Neural progenitor cell (in vitro differentiated cells): ENCODE data around the gene SSBP3. TPM values are rescaled to one million over a fixed set of nuclear protein-coding genes. Genes with fewer than 3 reads are reported as not detected.

Experiments used
- DNase-seq: peaks from one replicate; pipeline ENCODE4 v3.0.0-alpha.2; 2016; ENCODE audit warnings: low spot score
- H2AFZ ChIP-seq: fragments of 200-600 bp; sonication (generic); replicated peaks from 2 replicates; pipeline ENCODE4 v1.6.1; 2016; ENCODE audit warnings: antibody characterized with exemption
- H3F3A ChIP-seq: fragments of 200-600 bp; sonication (generic); 2 replicates; pipeline ENCODE4 v1.6.1; 2016; ENCODE audit warnings: antibody characterized with exemption, low read depth
- H3K27ac ChIP-seq: fragments of 200-600 bp; sonication (generic); 2 replicates; pipeline ENCODE4 v1.5.1; 2016; ENCODE audit warnings: mild to moderate bottlenecking
- H3K27me3 ChIP-seq: fragments of 200-600 bp; sonication (generic); 2 replicates; pipeline ENCODE4 v1.6.1; 2016; ENCODE audit warnings: mild to moderate bottlenecking, moderate library complexity
- H3K36me3 ChIP-seq: fragments of 200-600 bp; sonication (generic); 2 replicates; pipeline ENCODE4 v1.5.1; 2016
- H3K4me1 ChIP-seq: fragments of 200-600 bp; sonication (generic); 2 replicates; pipeline ENCODE4 v1.6.1; 2016; ENCODE audit warnings: mixed run types
- H3K4me2 ChIP-seq: fragments of 200-600 bp; sonication (generic); 2 replicates; pipeline ENCODE4 v1.6.1; 2016
- H3K4me3 ChIP-seq: fragments of 200-600 bp; sonication (generic); 2 replicates; pipeline ENCODE4 v1.5.1; 2016
- H3K79me2 ChIP-seq: fragments of 200-600 bp; sonication (generic); 2 replicates; pipeline ENCODE4 v1.6.1; 2016; ENCODE audit warnings: low read depth
- H3K9ac ChIP-seq: fragments of 200-600 bp; sonication (generic); 2 replicates; pipeline ENCODE4 v1.6.1; 2016
- H3K9me3 ChIP-seq: fragments of 200-600 bp; sonication (generic); 2 replicates; pipeline ENCODE4 v1.5.1; 2016; ENCODE audit warnings: low read depth
- H4K20me1 ChIP-seq: fragments of 200-600 bp; sonication (generic); 2 replicates; pipeline ENCODE4 v1.6.1; 2016; ENCODE audit warnings: low read depth
- H3K27ac Mint-ChIP-seq: 3 replicates; pipeline ENCODE4 v1.8.0; 2021; ENCODE audit warnings: mixed read lengths
- H3K27me3 Mint-ChIP-seq: 2 replicates; pipeline ENCODE4 v1.8.0; 2022; ENCODE audit warnings: low read depth, mild to moderate bottlenecking, inconsistent platforms, moderate library complexity, mixed read lengths; ENCODE audit not compliant: insufficient read depth
- H3K36me3 Mint-ChIP-seq: 3 replicates; pipeline ENCODE4 v1.8.0; 2021; ENCODE audit warnings: mixed read lengths
- H3K4me1 Mint-ChIP-seq: 3 replicates; pipeline ENCODE4 v1.8.0; 2021; ENCODE audit warnings: mixed read lengths
- H3K4me3 Mint-ChIP-seq: 3 replicates; pipeline ENCODE4 v1.8.0; 2021; ENCODE audit warnings: mild to moderate bottlenecking, moderate library complexity, mixed read lengths
- H3K9me3 Mint-ChIP-seq: 3 replicates; pipeline ENCODE4 v1.8.0; 2020; ENCODE audit warnings: mixed read lengths
- EZH2 ChIP-seq: fragments of 200-600 bp; sonication (generic); IDR thresholded peaks from 2 replicates; pipeline ENCODE4 v1.6.1; 2017; ENCODE audit warnings: antibody characterized with exemption, mild to moderate bottlenecking, moderate library complexity
- EZH2phosphoT487 ChIP-seq: fragments of 200-600 bp; sonication (generic); IDR thresholded peaks from 2 replicates; pipeline ENCODE4 v1.6.1; 2017; ENCODE audit warnings: antibody characterized with exemption
- total RNA-seq: library from RNA; depleted of rRNA; stranded (reverse); fragments of >200 nt; gene quantifications from 2 replicates; pipeline ENCODE4 v1.2.3, GENCODE V29; 2015; ENCODE audit warnings: low replicate concordance
- TF ChIP-seq, protein P1 (sequence below): fragments of 200-600 bp; sonication (generic); IDR thresholded peaks from 2 replicates; pipeline ENCODE4 v1.5.1; 2017; ENCODE audit warnings: antibody characterized with exemption, mild to moderate bottlenecking

SSBP3 gene
- total RNA-seq, 1 donor from 2014 or later = 53.0 TPM

DNA sequence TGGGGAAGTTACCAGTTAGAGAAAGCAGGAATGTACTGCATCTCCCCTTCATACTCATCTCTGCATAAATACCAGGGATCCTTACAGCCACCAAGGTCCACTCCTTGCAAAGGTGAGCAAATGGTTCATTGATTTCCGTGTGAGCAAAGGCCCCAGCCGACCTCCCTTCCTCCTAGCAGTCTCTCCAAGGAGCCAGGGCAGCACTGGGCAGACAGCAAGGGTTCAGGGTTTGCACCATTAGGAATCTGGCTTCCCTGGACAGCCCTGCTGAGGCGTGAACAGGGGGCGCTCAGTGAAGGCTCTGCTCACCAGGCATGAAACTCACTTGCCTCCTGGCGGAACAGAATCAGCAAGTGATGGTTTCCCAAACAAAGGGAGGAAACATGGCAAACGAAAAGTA lies 140.5 kb downstream of the SSBP3 start:
- TF ChIP-seq EZH2phosphoT487 = no peak
- no peak for TF ChIP-seq EZH2
- TF ChIP-seq, protein P1, sequence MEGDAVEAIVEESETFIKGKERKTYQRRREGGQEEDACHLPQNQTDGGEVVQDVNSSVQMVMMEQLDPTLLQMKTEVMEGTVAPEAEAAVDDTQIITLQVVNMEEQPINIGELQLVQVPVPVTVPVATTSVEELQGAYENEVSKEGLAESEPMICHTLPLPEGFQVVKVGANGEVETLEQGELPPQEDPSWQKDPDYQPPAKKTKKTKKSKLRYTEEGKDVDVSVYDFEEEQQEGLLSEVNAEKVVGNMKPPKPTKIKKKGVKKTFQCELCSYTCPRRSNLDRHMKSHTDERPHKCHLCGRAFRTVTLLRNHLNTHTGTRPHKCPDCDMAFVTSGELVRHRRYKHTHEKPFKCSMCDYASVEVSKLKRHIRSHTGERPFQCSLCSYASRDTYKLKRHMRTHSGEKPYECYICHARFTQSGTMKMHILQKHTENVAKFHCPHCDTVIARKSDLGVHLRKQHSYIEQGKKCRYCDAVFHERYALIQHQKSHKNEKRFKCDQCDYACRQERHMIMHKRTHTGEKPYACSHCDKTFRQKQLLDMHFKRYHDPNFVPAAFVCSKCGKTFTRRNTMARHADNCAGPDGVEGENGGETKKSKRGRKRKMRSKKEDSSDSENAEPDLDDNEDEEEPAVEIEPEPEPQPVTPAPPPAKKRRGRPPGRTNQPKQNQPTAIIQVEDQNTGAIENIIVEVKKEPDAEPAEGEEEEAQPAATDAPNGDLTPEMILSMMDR = no peak
- Histone ChIP-seq H3K4me3 (no peak overlapping the region), H3K79me2 (peaks cover 73% of the 10 kb centered on the region), H3K27ac (no peak overlapping the region), H4K20me1 (peaks cover 100% of the 10 kb centered on the region), H3K4me2 (no peak overlapping the region), H2AFZ (no peak overlapping the region), H3K27me3 (no peaks in the 10 kb centered on the region), H3K36me3 (no peaks in the 10 kb centered on the region), H3K9ac (no peak overlapping the region), H3F3A (no peaks in the 10 kb centered on the region), H3K4me1 (peaks cover 4% of the 10 kb centered on the region), H3K9me3 (no peaks in the 10 kb centered on the region)
- H3K4me3 Mint-ChIP-seq = no peak overlapping the region
- H3K9me3 Mint-ChIP-seq = no peaks in the 10 kb centered on the region
- DNase-seq = no peak
- H3K36me3 Mint-ChIP-seq = peaks cover 18% of the 10 kb centered on the region
- peaks cover 58% of the 10 kb centered on the region for H3K4me1 Mint-ChIP-seq
- H3K27ac Mint-ChIP-seq = no peak overlapping the region
- H3K27me3 Mint-ChIP-seq = peaks cover 2% of the 10 kb centered on the region

DNA sequence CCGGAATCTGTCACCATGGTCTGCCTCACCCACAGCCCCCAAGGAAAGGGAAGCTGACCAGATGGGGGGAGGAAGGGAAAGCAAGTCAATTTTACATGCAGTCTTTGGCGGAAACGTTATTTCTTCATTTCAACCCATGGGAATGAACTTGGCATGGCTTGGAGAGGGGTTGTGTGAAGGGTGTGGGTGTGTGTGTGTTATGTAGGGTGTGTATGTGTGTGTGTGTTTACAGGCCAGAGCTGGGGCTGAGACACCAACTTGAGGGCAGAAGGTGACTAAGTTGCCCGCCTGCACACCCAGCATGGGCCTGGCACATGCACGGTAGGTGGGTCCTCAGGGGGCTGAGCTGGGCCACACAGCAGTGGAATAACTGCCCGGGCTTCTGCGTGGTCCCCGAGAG lies 141.1 kb downstream of the SSBP3 start:
- H3K36me3 ChIP-seq = no peaks in the 10 kb centered on the region
- no peak overlapping the region for H3K4me3 ChIP-seq
- H3K27ac Mint-ChIP-seq = no peak overlapping the region
- no peak overlapping the region for H3K4me3 Mint-ChIP-seq
- peaks cover 55% of the 10 kb centered on the region for H3K4me1 Mint-ChIP-seq
- H3K27me3 Mint-ChIP-seq = peaks cover 2% of the 10 kb centered on the region
- no peaks in the 10 kb centered on the region for H3K9me3 Mint-ChIP-seq
- peaks cover 68% of the 10 kb centered on the region for H3K79me2 ChIP-seq
- peaks cover 100% of the 10 kb centered on the region for H4K20me1 ChIP-seq
- H2AFZ ChIP-seq = no peak overlapping the region
- H3K4me1 ChIP-seq = peaks cover 4% of the 10 kb centered on the region
- TF ChIP-seq EZH2phosphoT487 (no peak), EZH2 (no peak)
- TF ChIP-seq, protein P1 = no peak
- H3K9ac ChIP-seq = no peak overlapping the region
- no peaks in the 10 kb centered on the region for H3K27me3 ChIP-seq
- no peaks in the 10 kb centered on the region for H3K9me3 ChIP-seq
- H3K36me3 Mint-ChIP-seq = peaks cover 16% of the 10 kb centered on the region
- no peak for DNase-seq
- H3K27ac ChIP-seq = no peak overlapping the region
- H3K4me2 ChIP-seq = no peak overlapping the region
- no peaks in the 10 kb centered on the region for H3F3A ChIP-seq

DNA sequence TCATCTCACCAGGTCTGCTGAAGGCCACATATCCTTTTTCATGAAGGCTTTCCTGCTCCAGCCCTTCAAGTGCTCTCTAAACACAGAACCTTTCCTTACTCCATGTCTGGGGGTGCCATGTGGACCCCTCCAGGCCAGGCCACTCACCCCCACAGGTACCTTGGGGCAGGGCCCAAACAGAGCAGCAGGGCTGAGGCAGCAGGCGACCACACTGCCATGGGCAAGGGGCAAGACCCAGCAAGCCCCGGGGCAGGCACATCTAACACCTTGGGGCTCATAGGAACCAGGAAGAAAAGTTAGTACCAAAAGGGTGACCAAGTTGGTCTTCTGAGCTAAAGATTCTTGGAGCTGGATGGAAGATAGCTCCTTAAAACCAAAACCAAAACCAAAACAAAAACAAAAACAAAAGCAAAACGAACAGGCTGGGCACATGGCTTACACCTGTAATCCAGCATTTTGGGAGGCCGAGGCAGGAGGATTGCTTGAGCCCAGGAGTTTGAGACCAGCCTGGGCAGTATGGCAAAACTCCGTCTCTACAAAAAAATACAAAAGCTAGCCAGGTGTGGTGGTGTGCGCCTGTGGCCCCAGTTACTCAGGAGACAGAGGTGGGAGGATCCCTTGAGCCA lies 142.5 kb downstream of the SSBP3 start:
- no peak overlapping the region for H3K4me3 Mint-ChIP-seq
- H3K9me3 ChIP-seq = no peaks in the 10 kb centered on the region
- H3F3A ChIP-seq = no peaks in the 10 kb centered on the region
- H3K4me3 ChIP-seq = no peak overlapping the region
- peaks cover 8% of the 10 kb centered on the region for H3K36me3 Mint-ChIP-seq
- H3K4me1 Mint-ChIP-seq = peaks cover 52% of the 10 kb centered on the region
- no peak overlapping the region for H3K9ac ChIP-seq
- peaks cover 4% of the 10 kb centered on the region for H3K4me1 ChIP-seq
- no peak overlapping the region for H3K27ac ChIP-seq
- H2AFZ ChIP-seq = no peak overlapping the region
- H3K4me2 ChIP-seq = no peak overlapping the region
- H3K79me2 ChIP-seq = peaks cover 60% of the 10 kb centered on the region
- no peaks in the 10 kb centered on the region for H3K36me3 ChIP-seq
- H3K27me3 ChIP-seq = no peaks in the 10 kb centered on the region
- DNase-seq = no peak
- H3K27me3 Mint-ChIP-seq = peaks cover 5% of the 10 kb centered on the region
- TF ChIP-seq EZH2 (no peak), EZH2phosphoT487 (no peak)
- TF ChIP-seq, protein P1 = no peak
- no peaks in the 10 kb centered on the region for H3K9me3 Mint-ChIP-seq
- no peak overlapping the region for H3K27ac Mint-ChIP-seq
- peaks cover 100% of the 10 kb centered on the region for H4K20me1 ChIP-seq
